ENCODE data around the gene SH2B3.
"Not testable (repeated sequence)": the region's sequence is repeated elsewhere in the genome, so short reads cannot be mapped to it uniquely, and the experiment has no call there.

The SH2B3 gene

DNA sequence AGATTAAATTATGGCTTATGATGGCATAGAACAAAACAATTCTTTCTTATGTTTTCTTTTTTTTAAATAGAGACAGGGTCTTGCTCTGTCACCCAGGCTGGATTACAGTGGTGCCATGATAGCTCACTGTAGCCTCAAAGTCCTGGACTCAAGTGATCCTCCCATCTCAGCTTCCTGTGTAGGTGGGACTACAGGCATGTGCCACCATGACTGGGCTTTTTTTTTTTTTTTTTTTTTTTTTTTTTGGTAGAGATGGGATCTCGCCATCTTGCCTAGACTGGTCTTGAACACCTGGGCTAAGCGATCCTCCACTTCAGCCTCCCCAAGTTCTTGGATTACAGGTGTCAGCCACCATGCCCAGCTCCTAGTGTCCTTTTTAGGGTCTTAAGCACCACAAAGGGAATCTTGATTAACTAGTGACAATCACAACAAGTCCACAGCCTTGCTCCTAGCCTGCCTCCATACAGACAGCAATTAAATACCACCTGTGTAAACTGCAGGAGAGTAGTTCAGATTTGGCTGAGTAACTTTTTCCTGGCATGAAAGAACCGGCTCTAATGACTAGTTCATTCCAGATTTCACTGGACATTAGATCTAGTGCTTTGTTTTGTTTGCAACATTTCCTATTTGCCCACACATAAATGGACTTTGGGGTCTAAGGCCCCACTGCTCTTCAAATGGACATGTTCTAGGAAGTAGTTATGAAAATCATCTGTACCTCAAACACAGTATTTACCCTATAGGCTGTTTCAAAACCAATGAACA lies 61.6 kb downstream of the SH2B3 start:
- no peak for FAIRE-seq

DNA sequence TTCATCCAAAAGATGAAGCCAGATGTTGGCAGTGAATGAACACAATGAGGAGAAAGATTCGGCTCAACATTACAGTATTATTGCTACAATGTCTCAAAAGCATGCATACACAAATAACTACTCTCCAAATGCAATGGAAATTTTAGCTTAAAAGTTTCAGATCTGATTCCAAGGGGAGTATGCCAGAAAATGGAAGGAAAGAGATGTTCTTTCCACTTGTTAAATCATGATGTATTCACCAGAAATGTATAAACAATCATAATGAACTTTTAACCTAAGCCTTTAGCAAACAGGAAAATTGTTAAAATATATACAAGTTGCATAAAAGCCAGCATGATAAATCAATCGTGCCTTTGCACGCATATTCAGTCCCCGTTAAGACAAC lies 62.1 kb downstream of the SH2B3 start:
- FAIRE-seq = no peak

DNA sequence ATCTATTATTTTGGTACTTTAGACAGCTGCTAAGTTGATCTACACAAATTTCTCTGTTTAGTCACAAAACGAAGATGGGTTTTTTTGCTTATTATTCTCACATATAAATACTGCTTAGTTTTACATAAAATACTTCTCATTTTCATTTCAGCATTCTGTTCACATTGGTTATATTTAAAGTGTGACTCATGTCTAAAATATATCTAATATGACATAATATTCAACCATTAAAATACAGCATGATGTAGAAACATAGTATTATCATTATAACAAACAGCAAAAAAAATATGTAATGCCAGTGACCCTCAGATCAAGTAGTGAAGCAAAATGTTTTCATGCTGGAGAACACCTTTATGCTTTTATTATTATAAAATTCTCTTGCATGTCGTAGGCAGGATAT lies 63.7 kb downstream of the SH2B3 start:
- FAIRE-seq = no peak

DNA sequence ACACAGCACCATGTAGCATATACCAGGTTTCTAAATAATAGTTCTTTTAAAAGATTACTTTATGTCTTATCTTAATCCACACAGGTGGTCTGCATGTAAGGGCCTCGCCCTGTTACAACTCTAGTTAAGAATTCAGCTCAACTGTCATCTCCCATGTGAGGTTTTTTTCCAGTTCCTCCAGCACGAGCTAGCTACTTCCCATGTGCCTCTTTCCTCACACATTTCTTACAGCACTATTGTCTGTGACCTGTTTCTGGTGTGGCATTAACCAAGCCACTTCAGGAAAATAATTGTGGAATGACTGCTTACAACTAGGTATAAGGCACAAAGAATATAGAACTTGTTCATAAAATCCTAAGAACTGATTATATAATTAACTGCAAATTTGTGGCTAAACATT lies 65.5 kb downstream of the SH2B3 start:
- FAIRE-seq = no peak

DNA sequence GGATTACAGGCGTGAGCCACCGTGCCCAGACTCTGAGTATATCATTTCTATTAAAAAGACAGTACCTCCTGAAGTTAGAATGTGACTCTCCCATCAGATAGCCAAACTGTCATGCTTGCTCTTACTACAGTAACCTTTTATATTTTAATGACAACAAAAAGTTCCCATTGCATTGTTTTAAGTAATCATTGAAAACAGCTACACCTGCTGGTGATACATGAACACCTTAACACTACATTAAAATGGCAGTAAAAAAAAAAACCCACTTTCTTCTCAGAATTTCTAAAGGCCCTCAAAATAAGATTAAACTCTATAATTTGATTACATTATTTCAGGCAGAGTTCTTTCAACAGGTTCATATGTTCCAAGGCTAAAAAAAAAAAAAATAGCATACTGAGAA lies 76.7 kb downstream of the SH2B3 start:
- peak; percentile 88 for FAIRE-seq

DNA sequence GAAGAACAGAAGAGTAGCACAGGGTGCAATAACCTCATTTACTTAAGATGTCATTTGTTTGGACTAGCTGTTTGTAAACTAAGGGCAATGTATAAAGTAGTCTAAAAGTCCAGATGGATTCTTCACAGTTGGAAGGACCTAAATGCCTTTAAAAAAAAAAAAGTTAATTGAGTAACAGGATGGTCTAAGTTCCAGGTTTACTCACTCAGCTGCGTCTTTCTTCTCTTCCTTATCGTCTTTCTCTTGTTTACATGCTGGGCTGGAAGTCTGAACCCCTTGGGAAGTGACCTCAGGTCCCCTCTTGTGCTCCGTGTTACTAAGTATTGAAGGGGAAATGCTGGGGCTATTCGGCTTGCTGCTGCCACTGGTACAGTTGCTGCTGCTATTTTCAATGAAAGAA lies 82.5 kb downstream of the SH2B3 start:
- FAIRE-seq = no peak

DNA sequence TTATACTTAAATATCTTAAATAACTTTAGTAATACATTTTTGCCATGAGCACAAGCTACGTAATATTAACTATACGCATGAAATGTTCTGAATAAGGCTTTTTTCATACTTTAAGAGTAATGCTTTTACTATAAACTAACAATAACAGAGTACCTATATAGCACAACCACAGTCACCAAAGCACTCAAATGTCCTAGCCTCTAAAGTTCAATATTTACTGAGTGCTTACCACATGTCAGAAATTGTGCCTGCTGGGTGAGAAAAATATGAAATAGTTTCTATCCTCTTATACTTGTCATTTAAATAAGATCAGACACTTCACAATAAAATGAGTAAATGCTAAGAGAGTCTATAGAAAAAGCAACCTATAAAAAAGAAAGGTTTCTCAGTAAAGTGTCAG lies 83.1 kb downstream of the SH2B3 start:
- FAIRE-seq = no peak

DNA sequence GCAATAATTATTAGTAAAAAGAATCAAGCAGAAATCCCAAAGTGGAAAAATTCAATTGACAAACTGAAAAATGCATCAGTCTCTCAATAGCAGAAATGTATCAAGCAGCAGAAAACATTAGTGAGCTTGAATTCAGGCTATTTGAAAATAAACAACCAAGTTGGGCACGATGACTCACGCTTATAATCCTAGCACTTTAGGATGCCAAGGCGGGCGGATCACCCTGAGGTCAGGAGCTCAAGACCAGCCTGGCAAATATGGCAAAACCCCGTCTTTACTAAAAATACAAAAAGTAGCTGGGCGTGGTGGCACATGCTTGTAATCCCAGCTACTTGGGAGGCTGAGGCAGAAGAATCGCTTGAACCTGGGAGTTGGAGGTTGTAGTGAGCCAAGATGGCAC lies 87.3 kb downstream of the SH2B3 start:
- FAIRE-seq = not testable (repeated sequence)

DNA sequence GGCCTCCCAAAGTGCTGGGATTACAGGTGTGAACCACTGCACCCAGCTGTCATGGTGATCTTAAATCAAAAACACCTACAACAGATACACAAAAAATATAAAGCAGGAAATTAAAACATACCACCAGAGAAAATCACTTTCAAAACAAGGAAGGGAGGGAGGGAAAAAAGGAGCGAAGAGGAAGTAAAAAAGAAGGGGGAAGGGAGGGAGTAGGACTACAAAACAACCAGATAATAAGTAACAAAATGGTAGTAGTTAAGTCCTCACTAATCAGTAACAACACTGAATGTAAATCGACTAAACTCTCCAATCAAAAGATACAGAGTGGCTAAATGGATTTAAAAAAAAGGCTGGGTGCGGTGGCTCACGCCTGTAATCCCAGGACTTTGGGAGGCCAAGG lies 89.0 kb downstream of the SH2B3 start:
- no peak for FAIRE-seq
